SIG-M5 treated with dmso at 0.1 percent for 504 hours (cell line): ENCODE data around the gene DENND2A.
"Not testable (repeated sequence)": the region's sequence is repeated elsewhere in the genome, so short reads cannot be mapped to it uniquely, and the experiment has no call there.

Experiments used
- DNase-seq: peaks from one replicate; lab custom pipeline; 2025; ENCODE audit not compliant: unreplicated experiment; lab: John Stamatoyannopoulos, UW

Gene DENND2A

GRCh38 chr7:140674356-140674800, 33.8 kb upstream of the DENND2A start:
- DNase-seq: peak; percentile 22

GRCh38 chr7:140673774-140674155, 33.2 kb upstream of the DENND2A start:
- no peak for DNase-seq

GRCh38 chr7:140673063-140673773, 32.6 kb upstream of the DENND2A start:
- DNase-seq: peak; percentile 18

DNA sequence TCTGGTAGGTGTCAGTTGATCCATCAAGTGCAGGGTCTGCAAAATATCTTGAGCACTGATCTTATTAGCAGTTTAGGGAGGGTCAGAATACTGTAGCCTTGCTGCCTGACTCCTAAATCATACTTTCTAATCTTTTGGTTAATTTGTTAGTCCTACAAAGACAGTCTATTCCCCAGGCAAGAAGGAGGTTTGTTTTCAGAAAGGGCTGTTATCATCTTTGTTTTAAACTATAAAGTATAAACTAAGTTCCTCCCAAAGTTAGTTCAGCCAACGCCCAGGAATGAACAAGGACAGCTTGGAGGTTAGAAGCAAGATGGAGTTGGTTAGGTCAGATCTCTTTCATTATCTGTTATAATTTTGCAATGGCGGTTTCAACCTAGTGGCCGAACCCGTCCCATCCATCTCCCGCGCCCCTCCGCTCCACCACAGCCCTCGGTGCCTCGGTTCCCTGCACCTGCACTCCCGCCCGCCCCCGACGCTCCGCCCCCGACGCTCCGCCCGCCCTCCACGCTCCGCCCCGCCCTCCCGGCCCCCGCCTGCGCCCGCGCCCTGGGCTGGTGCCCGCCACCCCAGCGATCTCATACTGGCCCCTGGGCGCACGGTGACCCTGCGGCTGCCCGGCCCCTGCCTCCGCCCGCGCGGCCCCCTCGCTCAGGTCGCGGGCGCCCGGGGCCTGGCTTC, 31.9 kb upstream of the DENND2A start, which contains the start of gene ADCK2:
Gene ADCK2 (plus strand): TSS at position 564 of the 681 bp plus-strand sequence. CDS start 386 bp downstream, outside the sequence.
- DNase-seq: no peak

DNA sequence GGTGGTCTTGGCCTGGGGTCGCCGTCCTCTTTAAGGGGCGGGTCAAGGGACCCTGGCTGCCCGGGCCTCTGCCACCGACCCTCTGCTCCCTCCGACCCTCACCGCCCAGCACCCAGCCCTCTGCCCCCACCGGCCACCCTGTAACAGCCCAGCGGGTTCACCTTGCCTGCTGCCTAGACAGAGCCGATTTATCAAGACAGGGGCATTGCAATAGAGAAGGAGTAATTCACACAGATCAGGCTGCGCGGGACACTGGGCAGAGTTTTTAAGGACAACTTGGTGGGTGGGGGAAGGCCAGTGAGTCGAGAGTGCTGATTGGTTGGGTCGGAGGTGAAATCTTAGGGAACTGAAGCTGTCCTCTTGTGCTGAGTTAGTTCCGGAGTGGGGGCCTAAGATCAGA, 31.4 kb upstream of the DENND2A start:
- DNase-seq: no peak

- no peak for DNase-seq
Measured at GRCh38 chr7:140670343-140670935, 29.8 kb upstream of the DENND2A start.

DNA sequence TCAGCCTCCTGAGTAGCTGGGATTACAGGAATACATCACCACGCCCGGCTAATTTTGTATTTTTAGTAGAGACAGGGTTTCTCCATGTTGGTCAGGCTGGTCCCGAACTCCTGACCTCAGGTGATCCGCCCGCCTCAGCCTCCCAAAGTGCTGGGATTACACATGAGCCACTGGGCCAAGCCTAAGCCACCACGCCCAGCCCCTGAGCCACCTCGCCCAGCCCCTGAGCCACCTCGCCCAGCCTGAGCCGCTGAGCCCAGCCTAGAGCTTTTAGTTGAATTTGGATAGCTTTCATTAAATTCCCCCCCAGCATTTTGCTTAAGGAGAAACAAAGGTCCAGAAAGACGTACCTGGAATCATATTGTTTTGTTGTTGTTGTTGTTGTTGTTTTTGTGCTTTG, 29.2 kb upstream of the DENND2A start:
- not testable (repeated sequence) for DNase-seq

GRCh38 chr7:140669352-140669751, 28.7 kb upstream of the DENND2A start:
- DNase-seq: no peak

- no peak for DNase-seq
Measured at GRCh38 chr7:140668641-140669040, 28.0 kb upstream of the DENND2A start.

- no peak for DNase-seq
Measured at GRCh38 chr7:140667476-140667875, 26.9 kb upstream of the DENND2A start.

DNA sequence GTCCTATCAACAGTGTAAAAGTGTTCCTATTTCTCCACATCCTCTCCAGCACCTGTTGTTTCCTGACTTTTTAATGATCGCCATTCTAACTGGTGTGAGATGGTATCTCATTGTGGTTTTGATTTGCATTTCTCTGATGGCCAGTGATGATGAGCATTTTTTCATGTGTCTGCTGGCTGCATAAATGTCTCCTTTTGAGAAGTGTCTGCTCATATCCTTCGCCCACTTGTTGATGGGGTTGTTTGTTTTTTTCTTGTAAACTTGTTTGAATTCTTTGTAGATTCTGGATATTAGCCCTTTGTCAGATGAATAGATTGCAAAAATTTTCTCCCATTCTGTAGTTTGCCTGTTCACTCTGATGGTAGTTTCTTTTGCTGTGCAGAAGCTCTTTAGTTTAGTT, 22.3 kb upstream of the DENND2A start:
- not testable (repeated sequence) for DNase-seq

- DNase-seq: no peak
Measured at GRCh38 chr7:140661124-140661523, 20.5 kb upstream of the DENND2A start.

GRCh38 chr7:140659856-140660255, 19.2 kb upstream of the DENND2A start:
- DNase-seq: no peak

- DNase-seq: no peak
Measured at GRCh38 chr7:140657891-140658290, 17.3 kb upstream of the DENND2A start.

DNA sequence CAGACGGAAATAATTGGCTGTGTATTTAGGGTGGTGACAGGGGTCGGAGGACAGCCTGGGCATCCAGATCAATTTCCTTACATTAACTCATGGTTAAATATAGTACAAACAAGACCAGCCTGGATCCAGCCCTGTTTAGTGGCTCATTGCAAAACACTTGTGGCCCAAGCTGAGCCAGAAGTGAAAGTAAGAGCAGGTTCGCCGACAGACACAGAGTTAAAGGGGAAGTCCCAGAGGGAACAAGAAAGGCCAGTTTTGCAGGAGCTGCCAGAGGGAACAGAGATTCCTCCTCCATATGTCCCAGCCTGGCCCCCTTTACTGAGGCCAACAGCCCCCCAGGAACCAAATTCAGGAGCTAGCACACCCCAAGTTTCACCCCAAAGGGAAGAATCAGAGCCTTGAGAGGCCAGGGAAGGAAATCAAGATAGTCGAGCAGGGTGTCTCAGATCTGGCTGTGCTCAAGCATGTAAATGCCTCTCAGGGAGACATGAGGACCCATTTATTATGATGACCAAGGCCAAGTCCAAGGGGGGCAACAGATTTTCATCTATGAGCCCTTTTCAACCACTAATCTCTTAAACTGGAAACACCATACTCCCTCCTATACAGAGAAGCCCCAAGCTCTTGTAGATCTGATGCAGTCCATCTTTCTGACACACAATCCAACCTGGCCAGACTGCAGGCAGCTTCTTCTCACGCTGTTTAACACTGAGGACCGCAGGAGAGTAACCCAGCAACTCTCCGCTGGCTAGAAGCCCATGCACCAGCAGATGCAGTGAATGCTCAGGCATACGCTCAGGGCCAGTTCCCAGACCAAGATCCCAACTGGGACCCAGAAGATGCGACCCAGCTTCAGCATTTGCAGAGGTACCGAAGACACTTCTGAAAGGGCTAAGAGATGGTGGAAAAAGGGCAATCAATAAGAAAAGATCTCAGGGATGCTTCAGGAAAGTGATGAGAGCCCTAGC, 16.2 kb upstream of the DENND2A start:
- peak; percentile 97 for DNase-seq

DNA sequence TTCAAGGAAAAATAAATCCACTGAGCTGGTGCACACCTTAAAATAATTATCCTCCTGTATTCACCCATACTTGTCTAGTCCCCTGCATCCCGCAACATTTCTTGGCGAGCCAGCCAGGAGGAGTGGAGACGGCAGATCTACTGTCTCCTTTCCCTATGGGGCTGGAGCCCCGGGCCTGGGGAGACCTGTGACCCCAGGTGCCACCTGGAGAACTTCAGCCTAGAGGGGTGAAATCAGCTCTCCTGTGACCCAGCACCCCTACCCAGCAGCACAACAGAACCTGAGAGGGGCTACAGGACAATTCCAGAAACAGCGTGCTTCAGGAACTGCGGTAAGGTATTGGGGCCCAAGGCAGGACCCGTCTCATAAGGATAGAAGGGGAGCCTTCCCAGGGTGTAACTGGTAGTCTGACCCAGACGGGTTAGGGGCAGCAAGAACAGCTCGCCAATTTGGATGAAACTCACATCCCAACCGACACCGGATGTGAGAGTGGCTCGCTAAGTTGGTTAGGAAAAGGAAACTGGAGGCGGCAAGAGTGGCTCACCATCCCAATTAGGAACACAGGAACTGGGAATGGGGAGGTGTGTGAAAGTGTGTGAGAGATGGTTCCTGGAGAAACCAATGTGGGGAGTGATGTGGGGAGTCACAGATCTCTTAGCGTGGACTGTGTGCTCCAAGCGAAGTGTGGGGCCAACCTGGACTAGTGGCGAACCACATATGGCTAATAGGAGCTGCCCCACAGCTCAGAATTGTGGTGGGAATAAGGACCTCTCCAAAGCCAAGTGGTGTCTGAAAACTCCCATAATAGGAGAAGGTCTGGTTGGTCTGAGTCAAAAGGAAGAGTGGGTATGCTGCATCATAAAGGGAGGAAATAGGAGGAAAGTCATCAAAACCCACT, 15.1 kb upstream of the DENND2A start:
- no peak for DNase-seq

GRCh38 chr7:140654661-140655060, 14.0 kb upstream of the DENND2A start:
- no peak for DNase-seq

GRCh38 chr7:140654109-140654387, 13.4 kb upstream of the DENND2A start:
- DNase-seq: no peak

DNA sequence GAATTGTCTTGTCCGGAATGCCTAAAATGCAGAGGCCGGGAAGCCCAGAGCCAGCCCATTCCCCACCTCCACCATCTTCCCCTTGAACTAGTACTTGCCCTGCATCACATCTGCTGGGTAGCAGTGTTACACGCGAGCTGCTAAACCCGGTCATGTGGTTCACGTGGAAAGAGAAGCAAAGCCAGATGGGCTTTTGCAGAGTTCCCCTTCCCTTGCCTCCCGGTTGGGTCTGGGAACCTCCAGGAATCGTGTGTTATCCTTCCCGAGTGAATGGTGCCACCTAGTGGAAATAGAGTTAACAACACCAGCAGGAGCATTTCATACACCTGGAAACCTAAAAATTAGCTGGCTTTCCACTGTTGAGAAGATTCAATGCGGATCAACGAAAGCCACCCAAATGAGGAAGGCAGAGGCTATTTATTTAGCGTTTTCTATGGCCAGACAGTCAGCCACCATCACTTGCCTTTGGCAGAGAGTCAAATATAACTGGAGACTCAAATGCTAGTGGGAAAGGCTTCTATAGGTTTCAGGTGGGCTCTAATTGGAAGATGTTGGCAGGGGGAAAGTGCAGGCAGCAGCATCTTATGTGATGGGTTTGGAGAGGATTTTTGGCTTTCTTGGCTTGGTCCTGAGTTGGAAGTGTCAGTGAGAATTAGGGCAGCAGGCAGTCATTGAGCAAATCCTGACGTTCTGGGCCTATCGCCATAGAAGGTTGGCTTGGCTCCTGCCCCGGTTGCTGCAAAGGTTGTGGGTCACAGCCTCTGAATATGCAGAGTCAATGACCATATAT, 12.9 kb upstream of the DENND2A start:
- no peak for DNase-seq
